ENCODE results near the gene SLC17A7. TPM values are rescaled to one million over a fixed set of nuclear protein-coding genes. Genes with fewer than 3 reads are reported as not detected.
A peak's percentile ranks its signal among the peaks of the same experiment; 100 is the strongest.

SLC17A7 gene
- 0.85 TPM for polyA plus RNA-seq (2013, experiment 1 of 2)
- 1.3 TPM for polyA plus RNA-seq (2013, experiment 2 of 2)

GRCh38 chr19:49441210-49441959 is at the start of gene SLC17A7:
TSS of gene SLC17A7 (minus strand) at chr19:49441527. CDS start at chr19:49441379, 148 bp downstream.
- Histone ChIP-seq H3K27ac (ENCODE audit: low read depth, low read length) (no peak within 1 kb of the TSS), H3K9me3 (ENCODE audit: insufficient read depth, low read depth, low read length) (no peaks in the 10 kb centered on the region), H3K4me3 (ENCODE audit: low read length) (peak within 1 kb of the TSS; percentile 48), H3K4me1 (ENCODE audit: insufficient read depth, low read length) (no peaks in the 10 kb centered on the region), H3K9ac (ENCODE audit: low read depth, low read length) (no peak within 1 kb of the TSS), H3K36me3 (ENCODE audit: insufficient read depth, low read length) (no peaks in the 10 kb centered on the region), H3K27me3 (ENCODE audit: insufficient read depth, low read length) (peaks cover 61% of the 10 kb centered on the region)
- WGBS: 1% methylated on average over 56 of the region's 56 CpGs

GRCh38 chr19:49490287-49491029 is 49.1 kb upstream of the SLC17A7 start:
- Histone ChIP-seq H3K27me3 (ENCODE audit: insufficient read depth, low read length) (no peaks in the 10 kb centered on the region), H3K36me3 (ENCODE audit: insufficient read depth, low read length) (peaks cover 51% of the 10 kb centered on the region), H3K9ac (ENCODE audit: low read depth, low read length) (peak overlapping the region; percentile 100), H3K4me1 (ENCODE audit: insufficient read depth, low read length) (peaks cover 7% of the 10 kb centered on the region), H3K27ac (ENCODE audit: low read depth, low read length) (peak overlapping the region; percentile 96), H3K4me3 (ENCODE audit: low read length) (peak overlapping the region; percentile 94; the same call in 1 of the 2 replicates), H3K9me3 (ENCODE audit: insufficient read depth, low read depth, low read length) (no peaks in the 10 kb centered on the region)
- WGBS: 95% methylated on average over 27 of the region's 27 CpGs

GRCh38 chr19:49489601-49490167 is 48.4 kb upstream of the SLC17A7 start:
- Histone ChIP-seq H3K27ac (ENCODE audit: low read depth, low read length) (peak overlapping the region; percentile 96), H3K9me3 (ENCODE audit: insufficient read depth, low read depth, low read length) (no peaks in the 10 kb centered on the region), H3K4me3 (ENCODE audit: low read length) (peak overlapping the region; percentile 94), H3K36me3 (ENCODE audit: insufficient read depth, low read length) (peaks cover 51% of the 10 kb centered on the region), H3K27me3 (ENCODE audit: insufficient read depth, low read length) (no peaks in the 10 kb centered on the region), H3K4me1 (ENCODE audit: insufficient read depth, low read length) (peaks cover 7% of the 10 kb centered on the region), H3K9ac (ENCODE audit: low read depth, low read length) (peak overlapping the region; percentile 100)
- 83% methylated on average over 15 of the region's 15 CpGs for WGBS

GRCh38 chr19:49488863-49489537 is 47.7 kb upstream of the SLC17A7 start:
- H3K36me3 ChIP-seq (ENCODE audit: insufficient read depth, low read length): peaks cover 51% of the 10 kb centered on the region
- WGBS: 25% methylated on average over 14 of the region's 15 CpGs
- H3K9ac ChIP-seq (ENCODE audit: low read depth, low read length): peak overlapping the region; percentile 100
- no peaks in the 10 kb centered on the region for H3K9me3 ChIP-seq (ENCODE audit: insufficient read depth, low read depth, low read length)
- H3K27ac ChIP-seq (ENCODE audit: low read depth, low read length): peak overlapping the region; percentile 96
- peaks cover 7% of the 10 kb centered on the region for H3K4me1 ChIP-seq (ENCODE audit: insufficient read depth, low read length)
- H3K4me3 ChIP-seq (ENCODE audit: low read length): peak overlapping the region; percentile 94
- no peaks in the 10 kb centered on the region for H3K27me3 ChIP-seq (ENCODE audit: insufficient read depth, low read length)

- peak overlapping the region; percentile 96 for H3K27ac ChIP-seq (ENCODE audit: low read depth, low read length)
- peaks cover 51% of the 10 kb centered on the region for H3K36me3 ChIP-seq (ENCODE audit: insufficient read depth, low read length)
- H3K9ac ChIP-seq (ENCODE audit: low read depth, low read length): peak overlapping the region; percentile 100
- peaks cover 7% of the 10 kb centered on the region for H3K4me1 ChIP-seq (ENCODE audit: insufficient read depth, low read length)
- 2% methylated on average over 26 of the region's 26 CpGs for WGBS
- no peaks in the 10 kb centered on the region for H3K27me3 ChIP-seq (ENCODE audit: insufficient read depth, low read length)
- peak overlapping the region; percentile 94 for H3K4me3 ChIP-seq (ENCODE audit: low read length)
- H3K9me3 ChIP-seq (ENCODE audit: insufficient read depth, low read depth, low read length): no peaks in the 10 kb centered on the region
These were observed 46.9 kb upstream of the SLC17A7 start for GRCh38 chr19:49488046-49488862.

GRCh38 chr19:49487277-49488045 is 46.1 kb upstream of the SLC17A7 start, which contains the start of gene RPL13A:
TSS of gene RPL13A (plus strand) at chr19:49487608. CDS start at chr19:49487630, 22 bp downstream.
- Histone ChIP-seq H3K9me3 (ENCODE audit: insufficient read depth, low read depth, low read length) (no peaks in the 10 kb centered on the region), H3K27me3 (ENCODE audit: insufficient read depth, low read length) (no peaks in the 10 kb centered on the region), H3K27ac (ENCODE audit: low read depth, low read length) (peak within 1 kb of the TSS; percentile 96), H3K4me1 (ENCODE audit: insufficient read depth, low read length) (peaks cover 7% of the 10 kb centered on the region), H3K4me3 (ENCODE audit: low read length) (peak within 1 kb of the TSS; percentile 94), H3K36me3 (ENCODE audit: insufficient read depth, low read length) (peaks cover 46% of the 10 kb centered on the region), H3K9ac (ENCODE audit: low read depth, low read length) (peak within 1 kb of the TSS; percentile 100)
- WGBS: under 1% methylated on average over 57 of the region's 57 CpGs

- H3K4me3 ChIP-seq (ENCODE audit: low read length): 0 out of 2 replicates have a peak overlapping the region, but pooled peaks have one; percentile 20
- 64% methylated on average over 21 of the region's 23 CpGs for WGBS
- no peaks in the 10 kb centered on the region for H3K27me3 ChIP-seq (ENCODE audit: insufficient read depth, low read length)
These were observed 45.5 kb upstream of the SLC17A7 start for GRCh38 chr19:49486710-49487276.

GRCh38 chr19:49486232-49486631 is 44.9 kb upstream of the SLC17A7 start:
- Histone ChIP-seq H3K36me3 (ENCODE audit: insufficient read depth, low read length) (peaks cover 33% of the 10 kb centered on the region), H3K27me3 (ENCODE audit: insufficient read depth, low read length) (no peaks in the 10 kb centered on the region), H3K4me1 (ENCODE audit: insufficient read depth, low read length) (peaks cover 7% of the 10 kb centered on the region), H3K9ac (ENCODE audit: low read depth, low read length) (no peak overlapping the region), H3K4me3 (ENCODE audit: low read length) (no peak overlapping the region), H3K27ac (ENCODE audit: low read depth, low read length) (no peak overlapping the region), H3K9me3 (ENCODE audit: insufficient read depth, low read depth, low read length) (no peaks in the 10 kb centered on the region)
- 93% methylated on average over 7 of the region's 7 CpGs for WGBS

More at GRCh38 chr19:49486710-49487276, 45.5 kb upstream of the SLC17A7 start:
- no peak overlapping the region for H3K27ac ChIP-seq (ENCODE audit: low read depth, low read length)
- peaks cover 7% of the 10 kb centered on the region for H3K4me1 ChIP-seq (ENCODE audit: insufficient read depth, low read length)
- H3K36me3 ChIP-seq (ENCODE audit: insufficient read depth, low read length): peaks cover 39% of the 10 kb centered on the region
- no peaks in the 10 kb centered on the region for H3K9me3 ChIP-seq (ENCODE audit: insufficient read depth, low read depth, low read length)
- H3K9ac ChIP-seq (ENCODE audit: low read depth, low read length): 0 out of 2 replicates have a peak overlapping the region, but pooled peaks have one; percentile 39

GRCh38 chr19:49481020-49481683 is 39.8 kb upstream of the SLC17A7 start:
- Histone ChIP-seq H3K9ac (ENCODE audit: low read depth, low read length) (no peak overlapping the region), H3K27ac (ENCODE audit: low read depth, low read length) (no peak overlapping the region), H3K27me3 (ENCODE audit: insufficient read depth, low read length) (no peaks in the 10 kb centered on the region), H3K4me1 (ENCODE audit: insufficient read depth, low read length) (no peaks in the 10 kb centered on the region), H3K36me3 (ENCODE audit: insufficient read depth, low read length) (no peaks in the 10 kb centered on the region), H3K4me3 (ENCODE audit: low read length) (no peak overlapping the region), H3K9me3 (ENCODE audit: insufficient read depth, low read depth, low read length) (no peaks in the 10 kb centered on the region)
- 93% methylated on average over 7 of the region's 7 CpGs for whole genome bisulfite sequencing
